ENCODE data around the gene LRP1. TPM values are rescaled to one million over a fixed set of nuclear protein-coding genes. Genes with fewer than 3 reads are reported as not detected.

The LRP1 gene
- total and polyA plus RNA-seq, 2 of the 13 experiments (the other 11 are each of a cell fraction or from before 2014, with no cell fraction given): 14.7 to 30.8 TPM

DNA sequence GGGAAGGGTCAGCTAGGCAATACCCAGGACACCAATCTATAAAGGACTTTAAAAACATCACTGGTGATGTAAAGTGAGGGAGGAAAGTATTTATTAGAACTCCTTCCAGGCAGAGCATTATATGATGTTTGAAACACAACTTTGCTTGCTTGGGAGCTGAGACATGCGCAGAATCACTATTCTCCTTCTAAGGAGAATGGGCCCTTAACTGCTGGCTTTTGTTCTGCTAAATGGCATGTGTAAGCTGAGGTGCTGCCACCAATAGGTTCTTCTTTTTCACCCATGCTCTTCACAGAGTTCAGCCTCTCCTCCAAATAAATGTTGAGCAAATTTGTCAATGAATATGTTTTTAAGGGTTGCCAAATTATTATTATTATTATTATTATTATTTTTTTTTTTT lies 118.8 kb downstream of the LRP1 start:
- CTCF ChIA-PET (ENCODE audit: low intra/inter-chr PET ratio, low total read pairs): no interaction called here
- no peaks in the 10 kb centered on the region for H3K79me2 ChIP-seq (ENCODE audit: insufficient read depth, low read length)
- no peak overlapping the region for H3K4me3 ChIP-seq (replicated peaks in 1 of 3; ENCODE audit: insufficient read depth in 1 of 3, low read depth in 2 of 3, low read length in 3 of 3)
- no peak overlapping the region for H3K4me2 ChIP-seq (ENCODE audit: low read depth, low read length)
- H3K27ac ChIP-seq (ENCODE audit: extremely low read length, insufficient read depth, low read length): no peak overlapping the region
- no peaks in the 10 kb centered on the region for H4K20me1 ChIP-seq (ENCODE audit: insufficient read depth, low read length)
- POLR2A ChIA-PET: no interaction called here
- no peaks in the 10 kb centered on the region for H3K9me3 ChIP-seq (ENCODE audit: low read length)
- intact Hi-C loops (cut with micrococcal nuclease; ENCODE audit: unreplicated experiment) (no loop called here), in situ Hi-C loops (cut with HindIII; ENCODE audit: extremely low pct_ligation_motif_present, low pct_unique_long_range_greater_than_20kb) (no loop called here)
- BruUV-seq (replicated peaks): no TSS peak
- H3K27me3 ChIP-seq (ENCODE audit: control insufficient read depth in 1 of 2, insufficient read depth in 2 of 2, low read length in 2 of 2): peaks cover 5 to 26% of the 10 kb centered on the region in 2 experiments; a peak in 4 of 5 replicates
- ATAC-seq (no peak), DNase-seq (ENCODE audit: low spot score) (no peak), FAIRE-seq (no peak)
- H3K36me3 ChIP-seq (replicated peaks in 1 of 2; ENCODE audit: control insufficient read depth in 1 of 2, insufficient read depth in 2 of 2, low read length in 2 of 2): no peaks in the 10 kb centered on the region
- TF ChIP-seq NFKB2 (CRISPR knock-in tag; IDR thresholded peaks at IDR 0.05; ENCODE audit: borderline replicate concordance) (no peak), RFX3 (CRISPR knock-in tag; IDR thresholded peaks at IDR 0.05) (no peak), JUND (CRISPR knock-in tag; IDR thresholded peaks at IDR 0.05) (no peak), ZNF605 (CRISPR knock-in tag; IDR thresholded peaks at IDR 0.05) (no peak), ATF7-NPFF (CRISPR knock-in tag; IDR thresholded peaks at IDR 0.05; ENCODE audit: low read depth) (no peak), TOPORS (CRISPR knock-in tag; IDR thresholded peaks at IDR 0.05) (no peak), ETV5 (CRISPR knock-in tag; IDR thresholded peaks at IDR 0.05; ENCODE audit: borderline replicate concordance) (no peak), ZNF878 (CRISPR knock-in tag; IDR thresholded peaks at IDR 0.05) (no peak), POLR2A (IDR thresholded peaks at IDR 0.05; ENCODE audit: insufficient read depth in 1 of 2, low read depth in 2 of 2, low read length in 2 of 2) (no peak)
- no peak overlapping the region for H3K9ac ChIP-seq (ENCODE audit: insufficient read depth, low read depth, low read length)
- 100% methylated on average over 1 of the region's 1 CpG for WGBS (ENCODE audit: low lambda C conversion rate)
- H3K4me1 ChIP-seq (ENCODE audit: insufficient read depth, low read length): peaks cover 26% of the 10 kb centered on the region
- H2AFZ ChIP-seq (ENCODE audit: low read length): no peak overlapping the region

GRCh38 chr12:57248934-57249742 lies 120.9 kb downstream of the LRP1 start:
- no peaks in the 10 kb centered on the region for H4K20me1 ChIP-seq (ENCODE audit: insufficient read depth, low read length)
- no peaks in the 10 kb centered on the region for H3K79me2 ChIP-seq (ENCODE audit: insufficient read depth, low read length)
- H3K4me1 ChIP-seq (ENCODE audit: insufficient read depth, low read length): peaks cover 12% of the 10 kb centered on the region; the same call in 1 of the 2 replicates
- H3K9ac ChIP-seq (ENCODE audit: insufficient read depth, low read depth, low read length): no peak overlapping the region
- no peak for TF ChIP-seq PRPF4 (IDR thresholded peaks at IDR 0.05; ENCODE audit: low read depth, low read length, poor library complexity, severe bottlenecking)
- TF ChIP-seq ZBTB8A (CRISPR knock-in tag; IDR thresholded peaks at IDR 0.05; ENCODE audit: borderline replicate concordance, low read depth): no peak
- no peaks in the 10 kb centered on the region for H3K9me3 ChIP-seq (ENCODE audit: low read length)
- H3K36me3 ChIP-seq (replicated peaks in 1 of 2; ENCODE audit: control insufficient read depth in 1 of 2, insufficient read depth in 2 of 2, low read length in 2 of 2): no peaks in the 10 kb centered on the region
- no peak for ATAC-seq
- DNase-seq (ENCODE audit: low spot score): no peak
- CTCF ChIA-PET (ENCODE audit: low intra/inter-chr PET ratio, low total read pairs): no interaction called here
- no peak overlapping the region for H3K4me2 ChIP-seq (ENCODE audit: low read depth, low read length)
- FAIRE-seq: no peak
- intact Hi-C loops (cut with micrococcal nuclease; ENCODE audit: unreplicated experiment): no loop called here
- BruUV-seq (replicated peaks): no TSS peak
- no peak overlapping the region for H3K27ac ChIP-seq (ENCODE audit: extremely low read length, insufficient read depth, low read length)
- peaks cover 1 to 10% of the 10 kb centered on the region in 2 experiments; a peak in 2 of 5 replicates for H3K27me3 ChIP-seq (ENCODE audit: control insufficient read depth in 1 of 2, insufficient read depth in 2 of 2, low read length in 2 of 2)
- H2AFZ ChIP-seq (ENCODE audit: low read length): no peak overlapping the region
- POLR2A ChIA-PET: no interaction called here
- no peak overlapping the region for H3K4me3 ChIP-seq (replicated peaks in 1 of 3; ENCODE audit: insufficient read depth in 1 of 3, low read depth in 2 of 3, low read length in 3 of 3)
- WGBS (ENCODE audit: low lambda C conversion rate): 59% methylated on average over 7 of the region's 7 CpGs
- in situ Hi-C loops (cut with HindIII; ENCODE audit: extremely low pct_ligation_motif_present, low pct_unique_long_range_greater_than_20kb): no loop called here

All from HepG2 (cell line).